Measurements from ENCODE around the gene PRH1.

PRH1 gene

GRCh38 chr12:10884086-10884725 lies at the start of gene PRH1:
Gene PRH1 (minus strand): TSS chr12:10884255. CDS start chr12:10884217, 38 bp downstream.
- no peak for DNase-seq (ENCODE audit: low spot score)

- DNase-seq (ENCODE audit: low spot score) = no peak
Observed at GRCh38 chr12:10928746-10929286, 44.8 kb upstream of the PRH1 start, which contains the start of gene PRH2. Gene PRH2 (plus strand): TSS chr12:10929236. CDS start chr12:10929274, 38 bp downstream.

GRCh38 chr12:10926269-10926668 lies 42.2 kb upstream of the PRH1 start:
- DNase-seq (ENCODE audit: low spot score) = no peak

GRCh38 chr12:10919809-10920208 lies 35.8 kb upstream of the PRH1 start:
- no peak for DNase-seq (ENCODE audit: low spot score)

- DNase-seq (ENCODE audit: low spot score) = no peak
Observed at GRCh38 chr12:10910380-10910779, 26.3 kb upstream of the PRH1 start.

- no peak for DNase-seq (ENCODE audit: low spot score)
Observed at GRCh38 chr12:10909462-10909861, 25.4 kb upstream of the PRH1 start, which contains the start of gene TAS2R13. Gene TAS2R13 (minus strand): TSS chr12:10909562. CDS start chr12:10909298, 264 bp downstream.

GRCh38 chr12:10904686-10905085 lies 20.6 kb upstream of the PRH1 start:
- no peak for DNase-seq (ENCODE audit: low spot score)

GRCh38 chr12:10901427-10901826 lies 17.4 kb upstream of the PRH1 start:
- no peak for DNase-seq (ENCODE audit: low spot score)

- DNase-seq (ENCODE audit: low spot score) = no peak
Observed at GRCh38 chr12:10900972-10901371, 16.9 kb upstream of the PRH1 start.

GRCh38 chr12:10900530-10900929 lies 16.5 kb upstream of the PRH1 start:
- no peak for DNase-seq (ENCODE audit: low spot score)

- DNase-seq (ENCODE audit: low spot score) = no peak
Observed at GRCh38 chr12:10896854-10897253, 12.8 kb upstream of the PRH1 start.

GRCh38 chr12:10891937-10892336 lies 7.9 kb upstream of the PRH1 start:
- DNase-seq (ENCODE audit: low spot score) = no peak

GRCh38 chr12:10889226-10889625 lies 5.2 kb upstream of the PRH1 start:
- DNase-seq (ENCODE audit: low spot score) = no peak

GRCh38 chr12:10873378-10873777 lies 10.7 kb downstream of the PRH1 start:
- no peak for DNase-seq (ENCODE audit: low spot score)

GRCh38 chr12:10867381-10867780 lies 16.7 kb downstream of the PRH1 start:
- DNase-seq (ENCODE audit: low spot score) = no peak

GRCh38 chr12:10863512-10864218 lies 20.4 kb downstream of the PRH1 start:
- no peak for DNase-seq (ENCODE audit: low spot score)

GRCh38 chr12:10861366-10861765 lies 22.7 kb downstream of the PRH1 start:
- DNase-seq (ENCODE audit: low spot score) = no peak

GRCh38 chr12:10855807-10856206 lies 28.2 kb downstream of the PRH1 start:
- DNase-seq (ENCODE audit: low spot score) = no peak

- DNase-seq (ENCODE audit: low spot score) = no peak
Observed at GRCh38 chr12:10853776-10854175, 30.3 kb downstream of the PRH1 start.

GRCh38 chr12:10851243-10851858 lies 32.7 kb downstream of the PRH1 start:
- DNase-seq (ENCODE audit: low spot score) = no peak

- peak; percentile 3 for DNase-seq (ENCODE audit: low spot score)
Observed at GRCh38 chr12:10849425-10849878, 34.6 kb downstream of the PRH1 start, which contains the start of gene PRR4. Gene PRR4 (minus strand): TSS chr12:10849475. CDS start chr12:10849437, 38 bp downstream.

GRCh38 chr12:10847744-10848143 lies 36.3 kb downstream of the PRH1 start:
- DNase-seq (ENCODE audit: low spot score) = no peak

- no peak for DNase-seq (ENCODE audit: low spot score)
Observed at GRCh38 chr12:10842862-10843261, 41.2 kb downstream of the PRH1 start.
